Measurements from ENCODE around the gene SPDEF.
A peak's percentile ranks its signal among the peaks of the same experiment; 100 is the strongest.

Gene SPDEF

DNA sequence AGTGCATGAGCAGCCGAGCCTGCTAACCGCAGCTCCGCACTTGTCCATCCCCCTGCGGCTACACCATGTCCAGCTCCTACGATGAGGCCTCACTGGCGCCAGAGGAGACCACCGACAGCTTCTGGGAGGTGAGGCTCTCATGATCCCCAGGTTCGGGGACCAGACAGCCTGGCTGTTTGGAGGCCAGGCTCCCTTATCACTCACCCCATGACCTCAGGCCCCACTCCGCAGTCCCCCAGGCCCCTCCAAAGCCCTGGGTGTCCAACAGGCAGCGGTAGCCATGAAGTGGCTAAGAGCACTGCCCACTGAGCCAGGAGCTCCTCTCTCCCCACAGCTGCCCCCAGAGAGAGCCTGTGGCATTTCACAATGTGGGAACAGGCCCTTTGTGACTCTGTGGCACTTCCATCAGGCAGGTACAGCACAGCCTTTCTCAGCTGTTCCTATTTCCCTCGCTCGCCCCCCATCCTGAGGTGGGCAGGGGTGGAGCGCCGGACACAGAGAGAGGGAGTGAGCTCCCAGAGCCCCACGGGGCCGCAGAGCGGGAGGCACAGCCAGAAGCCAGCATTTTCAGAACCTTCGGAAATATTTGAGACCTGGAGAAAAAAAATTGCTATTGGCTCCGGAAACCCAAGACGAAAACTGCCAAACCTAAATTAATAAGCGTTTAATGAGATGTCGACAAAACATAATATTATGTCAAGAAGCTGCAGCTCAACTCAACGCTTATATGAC is 29.7 kb downstream of the SPDEF start:
- DNase-seq = no peak

- DNase-seq = no peak
These were observed 30.5 kb downstream of the SPDEF start for GRCh38 chr6:34525431-34526175.

- DNase-seq = no peak
These were observed 31.2 kb downstream of the SPDEF start for GRCh38 chr6:34524971-34525370.

DNA sequence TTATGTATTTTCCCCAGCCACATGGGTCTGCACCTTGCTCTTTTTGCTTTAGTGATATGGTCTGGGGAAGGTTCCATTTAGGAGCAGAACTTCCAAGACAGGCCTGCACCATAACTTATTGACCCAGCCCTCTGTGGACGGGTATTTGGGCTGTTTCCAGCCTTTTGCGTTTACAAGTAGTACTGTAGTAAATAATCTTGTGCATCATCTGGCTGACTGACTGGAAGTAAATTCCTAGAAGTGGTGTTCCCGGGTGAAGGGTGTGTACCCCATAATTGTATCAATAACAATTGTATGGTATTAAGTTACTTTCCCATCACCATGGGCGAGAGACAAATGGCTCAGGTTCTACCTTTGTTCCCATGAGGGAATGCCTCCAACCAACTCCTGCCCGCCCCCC is 31.6 kb downstream of the SPDEF start:
- no peak for DNase-seq

DNA sequence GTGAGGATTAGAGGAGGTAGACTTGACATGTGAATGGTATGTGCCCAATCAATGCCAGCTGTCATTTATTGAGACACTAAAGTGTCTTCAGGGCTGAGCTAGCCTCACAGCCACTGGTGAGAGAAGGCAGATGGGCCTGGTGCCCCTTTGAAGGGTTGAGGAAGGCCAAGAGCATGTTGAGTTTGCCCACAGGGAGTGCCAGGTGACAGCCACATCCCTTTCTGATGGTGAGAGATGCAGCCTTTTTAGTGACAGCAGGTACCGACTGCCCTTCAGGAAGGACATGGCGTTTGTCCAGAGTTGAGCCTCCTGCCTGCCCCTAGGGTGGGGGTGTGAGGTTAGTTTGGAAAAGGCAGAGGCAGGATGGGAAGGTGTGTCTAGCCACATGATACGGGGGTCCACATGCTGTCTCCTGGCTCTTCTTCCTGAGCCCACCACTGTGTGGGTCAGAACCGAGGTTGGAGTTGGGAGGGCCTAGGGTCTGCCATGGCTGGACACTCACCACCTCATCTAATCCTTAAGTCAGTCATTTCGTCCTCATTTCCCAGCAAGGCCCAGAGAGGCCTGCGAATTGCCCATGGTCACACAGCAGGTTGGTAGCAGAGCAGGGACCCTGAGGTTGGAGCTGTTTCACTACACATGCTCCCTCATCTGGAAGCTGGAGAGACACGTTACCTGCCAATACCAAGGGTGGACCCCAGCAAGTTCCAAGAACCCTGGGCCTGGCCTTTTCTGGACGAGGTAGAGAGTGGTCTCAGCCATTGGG is 32.5 kb downstream of the SPDEF start:
- DNase-seq = no peak

- no peak for DNase-seq
These were observed 33.4 kb downstream of the SPDEF start for GRCh38 chr6:34522761-34523160.

DNA sequence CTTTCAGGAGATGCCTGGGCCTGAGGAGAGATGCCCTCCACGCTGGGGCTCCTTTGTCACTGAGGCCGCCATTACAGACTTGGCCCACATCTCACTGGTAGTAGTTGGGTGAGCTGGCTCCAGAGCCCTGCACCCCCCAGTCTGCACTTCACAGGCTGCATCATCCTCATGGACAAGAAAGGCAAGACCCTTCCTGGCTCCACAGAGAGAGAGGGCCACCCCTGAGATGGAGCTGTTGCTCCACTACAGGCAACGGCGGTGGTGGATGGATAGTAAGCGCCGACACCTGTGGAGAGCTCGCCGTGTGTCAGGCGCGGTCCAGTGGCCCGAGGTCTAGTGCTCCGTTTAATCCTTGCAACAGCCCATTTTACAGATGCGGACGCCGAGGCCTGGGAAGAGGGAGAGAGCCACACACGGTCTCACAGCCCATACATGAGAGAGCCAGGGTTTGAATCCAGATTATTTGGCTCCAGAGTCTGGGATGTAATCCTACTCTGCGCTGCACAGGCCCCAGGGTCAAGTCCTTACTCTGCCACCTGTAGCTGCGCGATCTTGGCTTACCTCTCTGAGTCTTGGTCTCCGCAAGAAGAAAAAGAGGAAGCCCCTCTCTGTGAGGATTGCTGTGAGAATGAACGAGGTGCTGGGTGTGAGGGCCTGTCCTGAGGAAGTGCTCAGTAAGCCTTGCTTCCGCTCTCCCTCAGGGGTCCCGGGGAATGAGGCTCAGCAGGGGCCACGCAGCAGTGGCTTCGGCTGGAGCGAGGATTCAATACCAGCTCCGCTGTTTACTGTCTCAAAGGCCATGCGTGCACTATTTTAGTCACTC is 34.5 kb downstream of the SPDEF start:
- DNase-seq = no peak

DNA sequence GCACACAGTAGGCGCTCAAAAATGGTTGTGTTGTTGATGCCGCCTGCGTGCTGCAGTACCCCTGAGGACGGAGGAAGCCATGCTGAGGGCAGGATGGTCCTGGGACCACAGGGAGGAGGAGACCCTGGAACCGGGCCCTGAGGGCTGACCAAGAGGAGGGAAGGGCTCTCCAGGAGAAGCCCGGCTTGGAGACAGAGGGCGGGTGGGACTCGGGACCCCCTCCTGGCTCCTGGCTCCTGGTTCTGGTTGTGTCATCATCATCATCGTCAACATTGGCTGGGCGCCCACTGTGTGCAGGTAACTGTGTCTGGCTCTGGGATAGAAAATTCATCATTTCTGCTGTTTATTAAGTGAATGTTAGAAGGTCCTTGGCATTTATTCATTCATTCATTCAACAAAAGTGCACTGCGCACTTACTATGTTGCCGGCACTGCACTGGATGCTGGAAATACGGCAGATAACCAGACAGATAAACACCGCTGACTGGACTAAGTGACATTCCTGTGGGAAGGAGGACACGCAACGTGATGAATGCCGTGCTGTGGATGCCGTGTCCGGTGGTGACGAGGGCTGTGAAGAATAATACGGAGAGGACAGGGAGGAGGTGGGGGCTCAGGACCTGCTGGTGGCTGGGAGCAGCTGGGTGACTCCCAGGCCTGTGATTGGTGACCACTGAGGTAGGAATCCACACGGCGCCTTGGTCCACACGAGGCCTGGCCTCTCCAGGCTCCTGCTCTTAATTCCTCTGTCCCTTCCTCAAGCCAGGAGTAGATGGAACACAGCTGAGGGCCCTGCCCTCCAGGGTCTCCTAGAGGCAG is 35.3 kb downstream of the SPDEF start:
- no peak for DNase-seq

- no peak for DNase-seq
These were observed 36.0 kb downstream of the SPDEF start for GRCh38 chr6:34519971-34520644.

DNA sequence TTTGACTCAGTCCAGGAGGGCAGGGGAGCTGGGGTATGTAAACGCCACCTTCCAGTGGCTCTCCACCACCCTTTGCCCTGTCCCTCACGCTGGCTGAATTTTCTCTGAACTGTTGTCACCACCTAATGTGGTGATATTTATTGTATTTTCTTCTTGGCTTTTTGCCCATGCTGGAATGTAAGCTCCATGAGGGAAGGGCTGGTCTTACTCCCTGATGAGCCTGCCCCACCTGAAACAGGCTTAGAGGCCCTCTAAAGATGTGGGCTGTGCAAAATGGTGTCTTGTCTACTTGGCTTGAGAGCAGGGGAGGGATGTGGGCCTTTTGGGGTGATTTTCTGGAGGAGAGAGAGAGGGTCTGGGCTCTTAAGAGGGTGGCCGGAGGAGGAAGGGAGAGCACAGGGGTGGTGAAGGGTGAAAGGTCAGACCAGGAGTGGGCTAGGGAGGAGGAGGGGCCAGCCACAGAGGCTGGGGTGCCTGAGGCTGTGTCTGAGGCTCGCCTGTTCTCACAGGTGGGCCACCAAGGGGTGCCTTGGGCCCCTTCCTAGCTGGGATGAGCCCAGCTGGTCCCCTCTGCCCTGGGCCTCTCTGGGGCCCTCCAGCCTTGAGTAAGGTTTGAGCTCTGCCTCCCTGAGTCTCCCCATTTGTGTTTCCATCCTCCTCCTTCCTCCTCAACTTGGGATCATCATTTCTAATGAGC is 37.3 kb downstream of the SPDEF start:
- no peak for DNase-seq

GRCh38 chr6:34517966-34518365 is 38.2 kb downstream of the SPDEF start:
- no peak for DNase-seq

GRCh38 chr6:34517461-34517881 is 38.7 kb downstream of the SPDEF start:
- DNase-seq = no peak

DNA sequence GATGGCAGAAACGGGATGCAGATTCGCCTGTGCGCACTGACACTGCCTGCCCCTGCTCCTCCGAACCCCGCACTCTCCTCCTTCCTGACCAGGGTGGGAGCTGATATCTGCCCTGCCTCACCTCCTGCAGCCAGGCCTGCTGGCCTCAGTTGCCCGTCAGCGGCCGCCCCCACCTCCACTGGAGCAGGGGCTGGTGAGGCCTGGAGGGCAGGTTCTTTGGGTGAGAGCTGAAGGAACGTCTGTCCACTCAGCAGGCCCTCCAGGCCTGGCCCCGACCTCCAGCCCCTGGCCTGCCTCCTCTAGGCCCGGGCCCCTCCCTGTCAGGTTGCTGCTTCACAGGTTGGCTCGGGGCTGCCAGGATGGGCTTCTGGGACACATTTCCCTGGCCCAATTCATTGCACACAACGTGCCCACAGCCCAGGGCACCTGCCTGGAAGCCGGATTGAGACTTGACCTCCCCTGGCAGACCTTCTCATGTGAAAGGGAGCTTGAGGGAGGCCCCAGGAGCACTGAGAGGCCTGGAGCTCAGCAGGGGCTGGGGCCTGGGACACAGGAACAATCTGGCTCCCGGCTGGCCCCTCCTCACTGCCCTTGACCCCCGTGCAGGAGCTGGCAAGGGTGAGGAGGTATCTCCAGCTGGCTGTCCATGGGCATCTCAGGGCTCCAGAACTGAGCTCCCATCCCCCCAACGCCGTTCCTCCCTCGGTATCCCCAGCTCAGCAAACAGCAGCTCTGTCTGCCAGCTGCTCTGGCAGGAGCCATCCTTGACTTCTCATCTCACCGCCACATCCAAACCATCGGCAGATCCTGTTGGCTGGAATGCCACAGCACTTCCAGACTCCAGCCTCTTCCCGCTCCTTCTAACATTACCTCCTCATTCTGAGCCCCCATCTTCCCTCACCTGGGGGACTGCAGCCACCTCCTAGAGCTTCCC is 39.5 kb downstream of the SPDEF start:
- no peak for DNase-seq

DNA sequence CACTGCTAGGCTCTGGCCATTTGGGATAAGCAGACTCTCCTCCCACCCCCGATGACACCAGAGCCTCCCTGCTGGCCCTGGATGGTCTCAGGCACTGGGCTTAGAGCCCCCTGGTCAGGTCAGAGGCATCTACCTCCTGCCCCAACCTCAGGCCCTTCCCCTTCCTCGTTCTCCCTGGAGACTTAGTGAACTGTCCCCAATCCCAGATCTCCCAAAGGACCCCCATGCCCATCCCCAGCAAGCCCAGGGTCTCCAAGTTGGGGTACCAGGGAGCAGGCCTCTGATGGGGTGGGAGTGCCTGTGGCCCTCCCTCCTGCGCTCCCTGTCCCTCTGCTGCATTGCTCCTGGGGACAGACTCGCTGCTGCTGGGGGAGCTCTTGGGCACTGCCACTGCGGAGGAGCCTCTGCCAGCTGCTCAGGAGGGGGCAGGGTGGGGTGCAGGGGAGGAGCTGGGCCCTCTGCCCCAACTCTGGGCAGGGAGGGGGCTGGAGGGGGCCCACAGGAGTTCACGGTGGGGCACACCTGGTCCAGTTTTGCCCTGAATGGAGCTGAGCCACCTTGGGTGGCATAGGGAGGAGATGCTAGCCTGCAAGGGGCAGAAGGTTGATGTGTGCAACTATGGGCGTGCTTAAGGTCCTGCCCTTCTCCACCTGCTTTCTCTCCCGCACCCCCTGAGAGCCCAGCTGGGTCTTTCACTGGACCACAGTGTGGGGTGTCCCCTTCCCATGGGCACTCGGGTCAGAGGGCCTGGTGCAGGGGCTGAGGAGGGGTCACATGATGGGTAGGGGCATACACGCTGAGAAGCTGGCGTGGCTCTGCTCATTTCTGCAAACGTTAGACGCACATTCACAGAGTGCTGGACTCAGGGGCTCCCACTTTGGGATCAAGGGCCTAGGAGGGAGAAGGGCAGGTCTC is 40.4 kb downstream of the SPDEF start:
- no peak for DNase-seq

DNA sequence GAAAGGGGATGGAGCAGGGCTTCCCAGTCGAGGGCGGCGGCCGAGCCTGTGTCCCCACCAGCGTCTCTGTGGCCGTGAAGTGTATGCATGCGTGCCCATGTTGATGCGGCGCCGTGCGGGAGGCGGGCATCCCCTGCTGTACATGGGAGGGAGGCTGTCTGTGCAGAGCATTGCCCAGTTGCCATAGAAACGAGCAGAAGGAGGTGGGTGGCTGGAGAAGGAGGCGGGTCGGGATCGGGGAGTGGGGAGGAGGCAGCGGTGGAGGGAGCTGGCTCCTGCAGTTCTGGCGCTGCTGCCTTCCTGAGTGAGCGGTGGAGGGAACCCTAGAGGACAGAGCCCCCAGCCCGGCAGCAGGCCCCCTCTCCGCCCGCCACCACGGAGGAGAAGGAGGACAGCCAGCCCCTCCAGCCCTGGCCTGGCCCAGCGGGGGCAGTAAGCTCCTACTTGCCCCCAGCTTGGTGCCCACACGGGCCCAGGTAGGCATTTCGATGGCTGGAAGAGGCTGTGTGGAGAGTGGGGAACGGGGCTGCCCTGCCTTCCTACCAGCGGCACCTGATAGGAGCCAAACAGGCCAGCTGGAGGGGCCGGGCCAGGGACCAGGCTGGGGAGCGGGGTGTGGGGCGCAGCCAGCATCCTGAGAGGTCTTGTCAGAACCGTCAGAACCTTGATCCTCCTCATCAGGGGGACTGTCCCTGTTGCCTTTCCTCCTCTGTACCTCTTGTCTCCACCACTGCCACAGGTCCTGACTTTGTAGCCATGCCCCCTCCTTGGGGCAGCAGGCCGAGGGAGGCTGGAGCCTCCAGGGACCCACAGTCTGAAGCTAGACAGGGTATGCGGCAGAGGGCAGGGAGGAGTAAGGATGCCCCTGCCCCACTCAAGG is 41.3 kb downstream of the SPDEF start:
- peak; percentile 35 for DNase-seq

- DNase-seq = no peak
These were observed 42.0 kb downstream of the SPDEF start for GRCh38 chr6:34514112-34514511.

DNA sequence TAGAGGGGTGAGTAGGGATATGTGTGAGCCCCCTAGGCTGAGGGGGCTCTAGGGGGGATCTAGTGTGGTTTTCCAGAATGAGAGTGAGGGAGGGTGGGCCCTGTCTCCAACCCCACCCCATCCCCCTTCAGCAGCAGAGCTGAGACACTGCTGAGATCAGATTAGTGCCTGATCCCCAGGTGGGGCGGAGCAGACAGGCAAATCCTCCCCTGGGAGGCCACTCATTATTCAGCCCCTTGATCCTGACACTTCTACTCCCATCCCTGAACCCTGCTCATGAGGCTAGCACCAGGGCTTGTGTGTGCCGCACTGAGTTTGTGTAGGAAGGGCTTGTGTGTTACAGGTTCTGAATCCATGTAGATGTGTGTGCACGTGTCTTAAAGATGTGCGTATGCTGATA is 42.5 kb downstream of the SPDEF start:
- peak; percentile 67 for DNase-seq
